Measurements from ENCODE around the gene PLEK. TPM values are rescaled to one million over a fixed set of nuclear protein-coding genes. Genes with fewer than 3 reads are reported as not detected.

The PLEK gene
- total RNA-seq, 1 donor from 2014 or later, result not detected

DNA sequence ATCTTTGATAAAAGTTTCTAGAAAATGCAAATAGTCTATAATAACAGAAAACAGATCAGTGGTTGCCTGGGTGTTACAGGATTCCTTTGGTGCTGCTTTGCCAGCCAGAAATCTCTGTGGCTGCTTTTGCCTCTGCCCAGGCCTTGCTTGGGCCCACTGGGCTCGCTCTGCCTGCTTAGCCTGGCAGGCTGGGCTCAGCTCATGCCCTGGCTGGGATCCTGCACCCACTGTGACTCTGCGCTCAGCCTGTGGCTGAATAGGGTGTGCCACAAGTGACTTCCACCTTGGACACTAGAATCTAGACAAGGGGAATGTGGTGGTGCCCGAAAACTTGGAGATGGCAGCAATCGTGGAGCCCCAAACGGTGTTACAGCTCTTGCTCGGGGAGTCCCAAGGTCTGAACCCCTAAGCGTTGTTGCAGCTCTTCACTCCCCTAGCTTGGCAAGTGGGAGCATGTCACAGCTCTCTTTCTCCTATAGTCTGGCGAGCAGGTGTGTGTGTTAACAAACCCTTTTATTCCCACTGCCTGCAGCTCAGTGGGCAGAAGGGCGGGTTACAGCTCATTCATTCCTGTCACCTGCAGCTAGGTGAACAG is 51.1 kb downstream of the PLEK start:
- H3K9me3 Mint-ChIP-seq (ENCODE audit: unreplicated experiment), result no peaks in the 10 kb centered on the region
- peaks cover 4% of the 10 kb centered on the region for H3K4me1 Mint-ChIP-seq (ENCODE audit: unreplicated experiment)
- no peak for DNase-seq (ENCODE audit: low spot score)
- peaks cover 2% of the 10 kb centered on the region for H3K27me3 Mint-ChIP-seq (ENCODE audit: unreplicated experiment)
- no peaks in the 10 kb centered on the region for H3K36me3 Mint-ChIP-seq (ENCODE audit: low read depth, unreplicated experiment)
- TF ChIP-seq, protein P1, sequence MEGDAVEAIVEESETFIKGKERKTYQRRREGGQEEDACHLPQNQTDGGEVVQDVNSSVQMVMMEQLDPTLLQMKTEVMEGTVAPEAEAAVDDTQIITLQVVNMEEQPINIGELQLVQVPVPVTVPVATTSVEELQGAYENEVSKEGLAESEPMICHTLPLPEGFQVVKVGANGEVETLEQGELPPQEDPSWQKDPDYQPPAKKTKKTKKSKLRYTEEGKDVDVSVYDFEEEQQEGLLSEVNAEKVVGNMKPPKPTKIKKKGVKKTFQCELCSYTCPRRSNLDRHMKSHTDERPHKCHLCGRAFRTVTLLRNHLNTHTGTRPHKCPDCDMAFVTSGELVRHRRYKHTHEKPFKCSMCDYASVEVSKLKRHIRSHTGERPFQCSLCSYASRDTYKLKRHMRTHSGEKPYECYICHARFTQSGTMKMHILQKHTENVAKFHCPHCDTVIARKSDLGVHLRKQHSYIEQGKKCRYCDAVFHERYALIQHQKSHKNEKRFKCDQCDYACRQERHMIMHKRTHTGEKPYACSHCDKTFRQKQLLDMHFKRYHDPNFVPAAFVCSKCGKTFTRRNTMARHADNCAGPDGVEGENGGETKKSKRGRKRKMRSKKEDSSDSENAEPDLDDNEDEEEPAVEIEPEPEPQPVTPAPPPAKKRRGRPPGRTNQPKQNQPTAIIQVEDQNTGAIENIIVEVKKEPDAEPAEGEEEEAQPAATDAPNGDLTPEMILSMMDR (IDR thresholded peaks at IDR 0.05; ENCODE audit: unreplicated experiment), result no peak
- no peak overlapping the region for H3K4me3 Mint-ChIP-seq (ENCODE audit: unreplicated experiment)
- H3K27ac Mint-ChIP-seq (ENCODE audit: unreplicated experiment), result no peak overlapping the region

DNA sequence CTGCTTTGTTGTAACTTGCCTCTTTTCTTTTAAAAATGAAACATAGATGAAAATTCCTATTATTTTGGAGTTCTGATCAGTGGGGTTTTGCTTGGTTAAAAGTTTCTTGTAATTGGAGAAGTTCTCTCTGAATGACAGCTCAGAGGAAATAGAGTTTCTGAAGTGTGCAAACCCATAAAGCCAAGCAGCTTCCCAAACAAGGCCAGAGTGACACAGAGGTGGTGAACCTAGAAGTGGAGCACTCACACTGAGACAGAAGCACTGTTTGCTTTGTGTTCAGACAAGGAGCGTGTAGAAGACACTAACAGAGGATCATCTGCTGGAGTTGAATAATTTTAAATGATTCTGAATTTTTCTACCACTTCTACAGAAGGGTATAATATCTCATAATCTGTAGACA is 52.8 kb downstream of the PLEK start:
- Mint-ChIP-seq H3K4me3 (ENCODE audit: unreplicated experiment) (no peak overlapping the region), H3K36me3 (ENCODE audit: low read depth, unreplicated experiment) (no peaks in the 10 kb centered on the region), H3K27ac (ENCODE audit: unreplicated experiment) (no peak overlapping the region), H3K4me1 (ENCODE audit: unreplicated experiment) (no peaks in the 10 kb centered on the region), H3K27me3 (ENCODE audit: unreplicated experiment) (peaks cover 2% of the 10 kb centered on the region), H3K9me3 (ENCODE audit: unreplicated experiment) (no peaks in the 10 kb centered on the region)
- DNase-seq (ENCODE audit: low spot score), result no peak
- TF ChIP-seq, protein P1 (IDR thresholded peaks at IDR 0.05; ENCODE audit: unreplicated experiment), result no peak

DNA sequence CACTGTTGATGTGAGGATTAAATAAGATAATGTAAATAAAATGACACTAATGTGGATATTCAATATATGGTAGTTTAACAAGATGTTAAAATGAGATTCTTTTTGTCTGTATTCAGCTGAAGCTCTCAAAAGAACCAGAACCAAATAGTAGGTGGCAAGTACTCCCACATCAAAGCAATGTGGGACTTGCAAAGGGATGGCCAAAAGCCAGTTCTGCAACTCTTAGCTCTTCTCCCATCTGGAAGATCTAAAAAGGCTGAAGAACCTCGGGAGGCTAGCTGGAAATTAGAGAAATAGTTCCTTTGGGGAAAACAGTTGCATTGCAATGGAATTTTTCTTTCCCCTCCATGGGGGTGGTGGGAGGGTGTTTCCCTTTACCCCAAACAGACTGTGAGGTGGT is 53.3 kb downstream of the PLEK start:
- H3K27me3 Mint-ChIP-seq (ENCODE audit: unreplicated experiment), result peaks cover 2% of the 10 kb centered on the region
- TF ChIP-seq, protein P1 (IDR thresholded peaks at IDR 0.05; ENCODE audit: unreplicated experiment), result no peak
- H3K4me1 Mint-ChIP-seq (ENCODE audit: unreplicated experiment), result no peaks in the 10 kb centered on the region
- no peak for DNase-seq (ENCODE audit: low spot score)
- no peak overlapping the region for H3K4me3 Mint-ChIP-seq (ENCODE audit: unreplicated experiment)
- no peak overlapping the region for H3K27ac Mint-ChIP-seq (ENCODE audit: unreplicated experiment)
- H3K36me3 Mint-ChIP-seq (ENCODE audit: low read depth, unreplicated experiment), result no peaks in the 10 kb centered on the region
- H3K9me3 Mint-ChIP-seq (ENCODE audit: unreplicated experiment), result no peaks in the 10 kb centered on the region

DNA sequence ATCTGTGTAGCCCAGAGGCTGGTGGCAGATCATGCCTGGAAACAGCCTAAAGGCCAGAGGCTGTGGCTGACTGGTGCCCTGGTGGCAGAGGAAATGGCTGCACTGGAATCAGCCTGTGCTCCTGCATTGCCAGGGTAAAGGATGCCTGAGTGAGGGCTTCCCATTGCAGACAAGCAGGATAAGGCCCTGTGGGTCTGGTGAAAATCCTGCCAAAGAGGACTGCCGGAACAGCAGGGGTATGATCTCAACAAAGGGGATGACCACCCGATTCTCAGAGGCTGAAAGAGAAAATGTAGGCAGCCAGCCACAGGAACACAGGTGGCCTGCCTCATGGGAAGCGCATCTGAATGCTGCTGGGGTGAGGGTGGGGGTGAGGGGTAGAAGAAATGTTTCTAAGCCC is 53.8 kb downstream of the PLEK start:
- H3K27ac Mint-ChIP-seq (ENCODE audit: unreplicated experiment), result no peak overlapping the region
- DNase-seq (ENCODE audit: low spot score), result no peak
- H3K4me1 Mint-ChIP-seq (ENCODE audit: unreplicated experiment), result no peaks in the 10 kb centered on the region
- TF ChIP-seq, protein P1 (IDR thresholded peaks at IDR 0.05; ENCODE audit: unreplicated experiment), result no peak
- no peaks in the 10 kb centered on the region for H3K36me3 Mint-ChIP-seq (ENCODE audit: low read depth, unreplicated experiment)
- peaks cover 2% of the 10 kb centered on the region for H3K27me3 Mint-ChIP-seq (ENCODE audit: unreplicated experiment)
- H3K9me3 Mint-ChIP-seq (ENCODE audit: unreplicated experiment), result no peaks in the 10 kb centered on the region
- no peak overlapping the region for H3K4me3 Mint-ChIP-seq (ENCODE audit: unreplicated experiment)

DNA sequence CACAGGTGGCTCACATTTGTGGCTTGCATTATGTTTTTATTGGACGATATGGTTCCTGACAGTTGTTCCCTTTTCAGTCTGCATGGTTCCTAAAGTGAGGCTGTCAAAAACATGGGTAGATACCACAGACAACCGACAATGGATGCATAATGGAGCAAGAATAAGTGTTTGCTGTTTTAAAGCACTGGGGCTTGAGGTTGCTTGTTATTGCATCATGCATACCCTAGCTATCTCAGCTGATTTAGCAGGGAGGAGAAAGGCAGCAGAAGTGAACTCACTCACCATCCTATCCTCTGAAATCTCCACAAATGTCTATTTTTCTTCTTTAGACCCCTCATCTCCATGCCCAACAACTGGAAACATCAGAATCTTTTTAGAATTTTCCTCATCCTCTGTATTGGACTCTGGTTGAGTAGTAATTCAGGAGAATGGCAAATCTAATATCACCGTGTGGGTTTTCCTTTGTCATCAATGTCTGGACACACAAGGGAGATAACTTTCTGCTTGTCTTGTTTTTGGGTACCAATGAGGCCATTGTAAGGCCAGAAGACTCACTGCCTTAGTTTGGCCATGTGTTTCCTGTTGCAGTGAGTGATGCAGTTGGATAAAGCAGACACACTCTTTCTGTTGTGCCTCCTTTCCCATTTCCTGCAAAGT is 55.3 kb downstream of the PLEK start:
- no peaks in the 10 kb centered on the region for H3K9me3 Mint-ChIP-seq (ENCODE audit: unreplicated experiment)
- TF ChIP-seq, protein P1 (IDR thresholded peaks at IDR 0.05; ENCODE audit: unreplicated experiment), result no peak
- DNase-seq (ENCODE audit: low spot score), result no peak
- H3K27ac Mint-ChIP-seq (ENCODE audit: unreplicated experiment), result no peak overlapping the region
- H3K4me1 Mint-ChIP-seq (ENCODE audit: unreplicated experiment), result no peaks in the 10 kb centered on the region
- H3K4me3 Mint-ChIP-seq (ENCODE audit: unreplicated experiment), result no peak overlapping the region
- peaks cover 2% of the 10 kb centered on the region for H3K27me3 Mint-ChIP-seq (ENCODE audit: unreplicated experiment)
- no peaks in the 10 kb centered on the region for H3K36me3 Mint-ChIP-seq (ENCODE audit: low read depth, unreplicated experiment)

Data from endothelial cell (in vitro differentiated cells).